HG02588 (cell line): ENCODE data around the gene AKR1E2.

Source experiments
- ATAC-seq: cut with Tn5 transposase; IDR thresholded peaks from one replicate; pipeline ENCODE4 v1.9.1; 2021; ENCODE audit warnings: mild to moderate bottlenecking, moderate library complexity; ENCODE audit not compliant: unreplicated experiment

Gene AKR1E2

GRCh38 chr10:4889959-4890358 lies 64.0 kb downstream of the AKR1E2 start:
- no peak for ATAC-seq

- no peak for ATAC-seq
Measured at GRCh38 chr10:4892681-4893080, 66.7 kb downstream of the AKR1E2 start.

GRCh38 chr10:4894335-4894734 lies 68.3 kb downstream of the AKR1E2 start:
- no peak for ATAC-seq
